ENCODE results near the gene IDI1. TPM values are rescaled to one million over a fixed set of nuclear protein-coding genes. Genes with fewer than 3 reads are reported as not detected.

Gene IDI1
- total and polyA plus RNA-seq, 2 donors (not counting 1 experiment from before 2014, with no cell fraction given): 59.8 to 167 TPM

GRCh38 chr10:1061930-1062774 lies 13.2 kb upstream of the IDI1 start:
- H2AFZ ChIP-seq (ENCODE audit: insufficient read depth, low read depth, low read length, poor library complexity, severe bottlenecking): no peak overlapping the region
- Mint-ChIP-seq H3K27ac (no peak overlapping the region), H3K9me3 (ENCODE audit: insufficient read depth) (no peaks in the 10 kb centered on the region), H3K4me1 (peaks cover 33% of the 10 kb centered on the region), H3K4me3 (no peak overlapping the region), H3K27me3 (no peaks in the 10 kb centered on the region)
- peaks cover 78% of the 10 kb centered on the region for H3K79me2 ChIP-seq (ENCODE audit: control insufficient read depth, insufficient read depth, low read length)
- H3K4me3 ChIP-seq (ENCODE audit: control extremely low read depth in 1 of 5, extremely low read depth in 1 of 5, insufficient read depth in 1 of 5, low read depth in 2 of 5, low read length in 4 of 5): no peak overlapping the region
- 93% methylated on average over 5 of the region's 7 CpGs for WGBS (ENCODE audit: insufficient coverage)
- H3K4me1 ChIP-seq (ENCODE audit: control insufficient read depth in 2 of 2, insufficient read depth in 2 of 2, low read length in 2 of 2): peaks cover 8 to 11% of the 10 kb centered on the region in 2 donors
- TF ChIP-seq EZH2 (IDR thresholded peaks at IDR 0.05; ENCODE audit: borderline replicate concordance, insufficient read depth, low read depth, low read length, poor library complexity, severe bottlenecking): no peak
- TF ChIP-seq, protein P1, sequence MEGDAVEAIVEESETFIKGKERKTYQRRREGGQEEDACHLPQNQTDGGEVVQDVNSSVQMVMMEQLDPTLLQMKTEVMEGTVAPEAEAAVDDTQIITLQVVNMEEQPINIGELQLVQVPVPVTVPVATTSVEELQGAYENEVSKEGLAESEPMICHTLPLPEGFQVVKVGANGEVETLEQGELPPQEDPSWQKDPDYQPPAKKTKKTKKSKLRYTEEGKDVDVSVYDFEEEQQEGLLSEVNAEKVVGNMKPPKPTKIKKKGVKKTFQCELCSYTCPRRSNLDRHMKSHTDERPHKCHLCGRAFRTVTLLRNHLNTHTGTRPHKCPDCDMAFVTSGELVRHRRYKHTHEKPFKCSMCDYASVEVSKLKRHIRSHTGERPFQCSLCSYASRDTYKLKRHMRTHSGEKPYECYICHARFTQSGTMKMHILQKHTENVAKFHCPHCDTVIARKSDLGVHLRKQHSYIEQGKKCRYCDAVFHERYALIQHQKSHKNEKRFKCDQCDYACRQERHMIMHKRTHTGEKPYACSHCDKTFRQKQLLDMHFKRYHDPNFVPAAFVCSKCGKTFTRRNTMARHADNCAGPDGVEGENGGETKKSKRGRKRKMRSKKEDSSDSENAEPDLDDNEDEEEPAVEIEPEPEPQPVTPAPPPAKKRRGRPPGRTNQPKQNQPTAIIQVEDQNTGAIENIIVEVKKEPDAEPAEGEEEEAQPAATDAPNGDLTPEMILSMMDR (IDR thresholded peaks at IDR 0.05): no peak
- H3K27ac ChIP-seq (ENCODE audit: low read length in 2 of 2): no peak overlapping the region
- no peak overlapping the region for H3K4me2 ChIP-seq (replicated peaks; ENCODE audit: low read depth, low read length, poor library complexity, severe bottlenecking)
- intact Hi-C loops (cut with micrococcal nuclease): no loop called here
- H3K9ac ChIP-seq (ENCODE audit: low read length): no peak overlapping the region
- DNase-seq (no peak), ATAC-seq (ENCODE audit: low read depth) (no peak)
- H3K36me3 ChIP-seq (replicated peaks in 1 of 2; ENCODE audit: control extremely low read depth in 1 of 2, control insufficient read depth in 1 of 2, extremely low read depth in 1 of 2, insufficient read depth in 2 of 2, low read length in 1 of 2): peaks cover 3 to 14% of the 10 kb centered on the region in 2 experiments
- H4K20me1 ChIP-seq (ENCODE audit: control insufficient read depth, insufficient read depth, low read length, poor library complexity, severe bottlenecking): peaks cover 39% of the 10 kb centered on the region
- POLR2A ChIA-PET: interaction anchor here (0.7 kb wide), 1 partner anchor 14 kb away, joined by 3 read pairs; the partner anchor contains the start of gene IDI1
- H3K27me3 ChIP-seq (replicated peaks in 1 of 4; ENCODE audit: control extremely low read depth in 1 of 4, control insufficient read depth in 3 of 4, insufficient read depth in 4 of 4, low read length in 3 of 4): no peaks in the 10 kb centered on the region
- no peaks in the 10 kb centered on the region for H3K9me3 ChIP-seq (ENCODE audit: control extremely low read depth in 1 of 3, control insufficient read depth in 2 of 3, insufficient read depth in 1 of 3, low read length in 2 of 3)
- CTCF ChIA-PET: interaction anchor here (0.7 kb wide), 1 partner anchor 120 kb away, joined by 5 read pairs; no protein-coding TSS in a partner anchor

GRCh38 chr10:1059902-1060301 lies 11.0 kb upstream of the IDI1 start:
- ChIA-PET CTCF (no interaction called here), POLR2A (no interaction called here)
- Histone ChIP-seq H3K27me3 (replicated peaks in 1 of 4; ENCODE audit: control extremely low read depth in 1 of 4, control insufficient read depth in 3 of 4, insufficient read depth in 4 of 4, low read length in 3 of 4) (no peaks in the 10 kb centered on the region), H2AFZ (ENCODE audit: insufficient read depth, low read depth, low read length, poor library complexity, severe bottlenecking) (no peak overlapping the region), H3K9ac (ENCODE audit: low read length) (no peak overlapping the region), H3K27ac (ENCODE audit: low read length in 2 of 2) (no peak overlapping the region), H3K36me3 (replicated peaks in 1 of 2; ENCODE audit: control extremely low read depth in 1 of 2, control insufficient read depth in 1 of 2, extremely low read depth in 1 of 2, insufficient read depth in 2 of 2, low read length in 1 of 2) (peaks cover 3 to 14% of the 10 kb centered on the region in 2 experiments), H4K20me1 (ENCODE audit: control insufficient read depth, insufficient read depth, low read length, poor library complexity, severe bottlenecking) (peaks cover 39% of the 10 kb centered on the region), H3K4me1 (ENCODE audit: control insufficient read depth in 2 of 2, insufficient read depth in 2 of 2, low read length in 2 of 2) (peaks cover 13 to 24% of the 10 kb centered on the region in 2 donors), H3K9me3 (ENCODE audit: control extremely low read depth in 1 of 3, control insufficient read depth in 2 of 3, insufficient read depth in 1 of 3, low read length in 2 of 3) (no peaks in the 10 kb centered on the region), H3K79me2 (ENCODE audit: control insufficient read depth, insufficient read depth, low read length) (peaks cover 94% of the 10 kb centered on the region), H3K4me2 (replicated peaks; ENCODE audit: low read depth, low read length, poor library complexity, severe bottlenecking) (no peak overlapping the region), H3K4me3 (ENCODE audit: control extremely low read depth in 1 of 5, extremely low read depth in 1 of 5, insufficient read depth in 1 of 5, low read depth in 2 of 5, low read length in 4 of 5) (no peak overlapping the region)
- DNase-seq: no peak
- Mint-ChIP-seq H3K4me1 (peaks cover 47% of the 10 kb centered on the region), H3K4me3 (no peak overlapping the region), H3K27me3 (no peaks in the 10 kb centered on the region), H3K9me3 (ENCODE audit: insufficient read depth) (no peaks in the 10 kb centered on the region), H3K27ac (no peak overlapping the region)
- WGBS (ENCODE audit: insufficient coverage): 96% methylated on average over 7 of the region's 8 CpGs
- intact Hi-C loops (cut with micrococcal nuclease): no loop called here
- ATAC-seq (ENCODE audit: low read depth): no peak
- TF ChIP-seq EZH2 (IDR thresholded peaks at IDR 0.05; ENCODE audit: borderline replicate concordance, insufficient read depth, low read depth, low read length, poor library complexity, severe bottlenecking): no peak
- TF ChIP-seq, protein P1 (IDR thresholded peaks at IDR 0.05): no peak
